HepG2 (cell line): ENCODE results near the gene CFAP73. TPM values are rescaled to one million over a fixed set of nuclear protein-coding genes. Genes with fewer than 3 reads are reported as not detected.
A peak's percentile ranks its signal among the peaks of the same experiment; 100 is the strongest.

Experiments used
- AGO2 ChIP-seq: fragments of 200-400 bp; formaldehyde crosslinking; optimal IDR thresholded peaks from 2 replicates; pipeline ENCODE3; 2017; ENCODE audit warnings: mild to moderate bottlenecking, low read depth, low read length, moderate library complexity
- CAMTA2 ChIP-seq: sonication (generic); formaldehyde crosslinking; IDR thresholded peaks from 2 replicates; pipeline ENCODE4 v1.4.0; 2020; ENCODE audit warnings: mild to moderate bottlenecking, missing genetic modification reagents, borderline replicate concordance
- CERS6 ChIP-seq: sonication (generic); formaldehyde crosslinking; IDR thresholded peaks from 2 replicates; pipeline ENCODE4 v1.5.0; 2020; ENCODE audit warnings: missing genetic modification reagents
- ESRRA ChIP-seq: sonication (generic); formaldehyde crosslinking; IDR thresholded peaks from 2 replicates; pipeline ENCODE4 v1.5.1; 2020; ENCODE audit warnings: mild to moderate bottlenecking, low read depth, missing genetic modification reagents
- FOXC1 ChIP-seq: sonication (generic); formaldehyde crosslinking; IDR thresholded peaks from 2 replicates; pipeline ENCODE4 v1.8.0; 2022; ENCODE audit warnings: mild to moderate bottlenecking, missing genetic modification reagents, borderline replicate concordance
- FOXP1 ChIP-seq, 2 experiments: fragments of 450-650 bp in 1 of 2; IDR thresholded peaks; 2 replicates each; pipeline ENCODE4 v1.6.1; 2017 to 2018; ENCODE audit warnings: antibody characterized with exemption in 1 of 2
- HES4 ChIP-seq: sonication (generic); formaldehyde crosslinking; IDR thresholded peaks from 2 replicates; pipeline ENCODE4 v1.9.0; 2021; ENCODE audit warnings: mild to moderate bottlenecking, missing genetic modification reagents, borderline replicate concordance
- MEF2D ChIP-seq: sonication (generic); formaldehyde crosslinking; IDR thresholded peaks from 2 replicates; pipeline ENCODE4 v1.5.1; 2020; ENCODE audit warnings: mild to moderate bottlenecking, missing genetic modification reagents
- NR2F2 ChIP-seq: IDR thresholded peaks from 2 replicates; pipeline ENCODE4 v1.6.1; 2012; ENCODE audit warnings: low read depth, inconsistent platforms, borderline replicate concordance
- PHF8 ChIP-seq: sonication (generic); formaldehyde crosslinking; IDR thresholded peaks from 2 replicates; pipeline ENCODE4 v1.5.0; 2020; ENCODE audit warnings: missing genetic modification reagents
- PRPF4 ChIP-seq: fragments of 200-400 bp; formaldehyde crosslinking; IDR thresholded peaks from 2 replicates; pipeline ENCODE4 v1.6.1; 2016; ENCODE audit warnings: low read length, low read depth; ENCODE audit not compliant: poor library complexity, severe bottlenecking
- SAFB2 ChIP-seq: sonication (generic); formaldehyde crosslinking; IDR thresholded peaks from 2 replicates; pipeline ENCODE4 v1.5.1; 2020; ENCODE audit warnings: missing genetic modification reagents, low read depth, mild to moderate bottlenecking, borderline replicate concordance
- TFE3 ChIP-seq: IDR thresholded peaks from 2 replicates; pipeline ENCODE4 v1.6.1; 2016
- TGIF2 ChIP-seq: IDR thresholded peaks from 2 replicates; pipeline ENCODE4 v1.6.1; 2016; ENCODE audit warnings: control low read depth, missing compliant biosample characterization
- ZBTB8A ChIP-seq: sonication (generic); formaldehyde crosslinking; IDR thresholded peaks from 2 replicates; pipeline ENCODE4 v1.4.0; 2020; ENCODE audit warnings: mild to moderate bottlenecking, low read depth, missing genetic modification reagents, borderline replicate concordance
- ZFX ChIP-seq: sonication (generic); formaldehyde crosslinking; IDR thresholded peaks from 2 replicates; pipeline ENCODE4 v1.4.0; 2020; ENCODE audit warnings: mild to moderate bottlenecking, low read depth, missing genetic modification reagents, moderate library complexity
- ZNF260 ChIP-seq: sonication (generic); formaldehyde crosslinking; IDR thresholded peaks from 2 replicates; pipeline ENCODE4 v1.4.0; 2020; ENCODE audit warnings: missing genetic modification reagents, low read depth, mild to moderate bottlenecking, borderline replicate concordance
- ZNF451 ChIP-seq: sonication (generic); formaldehyde crosslinking; IDR thresholded peaks from 2 replicates; pipeline ENCODE4 v1.5.0; 2020; ENCODE audit warnings: mild to moderate bottlenecking, missing genetic modification reagents
- ZNF512B ChIP-seq: sonication (generic); formaldehyde crosslinking; IDR thresholded peaks from 2 replicates; pipeline ENCODE4 v1.5.1; 2020; ENCODE audit warnings: missing genetic modification reagents, mild to moderate bottlenecking, borderline replicate concordance
- ZNF530 ChIP-seq: sonication (generic); formaldehyde crosslinking; IDR thresholded peaks from 2 replicates; pipeline ENCODE4 v1.5.0; 2020; ENCODE audit warnings: low read depth, mild to moderate bottlenecking, missing genetic modification reagents
- ZNF607 ChIP-seq: sonication (generic); formaldehyde crosslinking; IDR thresholded peaks from 2 replicates; pipeline ENCODE4 v1.5.1; 2020; ENCODE audit warnings: missing genetic modification reagents, mild to moderate bottlenecking, borderline replicate concordance
- ZNF768 ChIP-seq: sonication (generic); formaldehyde crosslinking; IDR thresholded peaks from 2 replicates; pipeline ENCODE4 v1.4.0; 2020; ENCODE audit warnings: missing genetic modification reagents
- polyA plus RNA-seq, 8 experiments: library from polyadenylated mRNA; depleted of rRNA in 3 of 8; stranded (reverse) in 7 of 8; unstranded in 1 of 8; fragments of >200 nt; fragmentation: Illumina TruSeq in 4 of 8; extraction: Trizol in 4 of 8; gene quantifications; 2 replicates each; pipeline versions ENCODE4 v1.2.1 to v1.2.3, GENCODE V29; 2011 to 2016; ENCODE audit warnings: low read depth in 4 of 8, missing spikeins in 1 of 8, mixed read lengths in 1 of 8; ENCODE audit not compliant: insufficient read depth in 1 of 8
- total RNA-seq, 5 experiments: library from RNA; depleted of rRNA; stranded (reverse); fragments of >200 nt; fragmentation: Illumina TruSeq; extraction: Trizol; gene quantifications; 2 replicates each; pipeline ENCODE4 v1.2.3, GENCODE V29; 2016; ENCODE audit warnings: low read depth in 1 of 5
- TF ChIP-seq, protein P1 (sequence below): sonication (generic); formaldehyde crosslinking; conservative IDR thresholded peaks from 2 replicates; pipeline ENCODE4 v1.4.0; 2020; ENCODE audit warnings: missing genetic modification reagents

Gene CFAP73
- total and polyA plus RNA-seq, 2 of the 13 experiments (the other 11 are each of a cell fraction or from before 2014, with no cell fraction given): not detected

DNA sequence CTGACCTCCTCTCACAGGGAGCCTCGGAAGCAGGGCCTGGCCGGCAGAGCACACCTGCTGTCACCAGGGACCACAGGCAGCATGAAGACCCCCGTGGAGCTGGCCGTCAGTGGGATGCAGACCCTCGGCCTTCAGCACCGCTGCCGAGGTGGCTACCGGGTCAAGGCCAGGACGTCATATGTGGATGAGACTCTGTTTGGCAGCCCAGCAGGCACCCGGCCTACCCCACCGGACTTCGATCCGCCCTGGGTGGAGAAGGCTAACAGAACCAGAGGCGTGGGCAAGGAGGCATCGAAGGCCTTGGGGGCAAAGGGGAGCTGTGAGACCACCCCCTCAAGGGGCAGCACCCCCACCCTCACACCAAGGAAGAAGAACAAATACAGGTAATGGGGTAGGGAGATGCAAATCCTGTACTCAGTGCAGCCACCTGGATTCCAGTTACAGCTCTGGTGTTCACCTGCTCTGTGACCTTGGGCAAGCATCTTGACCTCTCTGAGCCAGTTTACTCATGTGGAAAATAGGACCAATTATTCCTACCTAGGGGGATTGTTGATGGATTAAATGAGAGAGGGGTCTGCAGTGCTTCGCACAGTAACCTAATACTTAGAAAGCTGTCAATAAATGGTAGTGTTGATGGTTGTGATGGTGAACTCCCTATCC is 37.3 kb downstream of the CFAP73 start (continued):
- TF ChIP-seq ZBTB8A (CRISPR knock-in tag) (no peak), ZNF768 (CRISPR knock-in tag) (peak; percentile 95), FOXP1 (IDR thresholded peaks at IDR 0.05) (no peak), FOXP1 (CRISPR knock-in tag; IDR thresholded peaks at IDR 0.05) (no peak), TFE3 (CRISPR knock-in tag) (0 out of 2 replicates have a peak, but pooled peaks have one; percentile 21), ZNF260 (CRISPR knock-in tag) (no peak), SAFB2 (CRISPR knock-in tag) (no peak), ZNF607 (no peak), CERS6 (CRISPR knock-in tag) (no peak), PRPF4 (no peak), PHF8 (CRISPR knock-in tag) (peak; percentile 34), HES4 (no peak), ZFX (CRISPR knock-in tag) (peak; percentile 47), AGO2 (peak; percentile 24), ESRRA (CRISPR knock-in tag) (peak; percentile 44; the same call in 1 of the 2 replicates), ZNF530 (CRISPR knock-in tag) (no peak), MEF2D (CRISPR knock-in tag) (0 out of 2 replicates have a peak, but pooled peaks have one; percentile 24), CAMTA2 (CRISPR knock-in tag) (no peak), ZNF512B (no peak), NR2F2 (0 out of 2 replicates have a peak, but pooled peaks have one; percentile 27), ZNF451 (CRISPR knock-in tag) (no peak), TGIF2 (CRISPR knock-in tag) (no peak), FOXC1 (no peak)
- TF ChIP-seq, protein P1, sequence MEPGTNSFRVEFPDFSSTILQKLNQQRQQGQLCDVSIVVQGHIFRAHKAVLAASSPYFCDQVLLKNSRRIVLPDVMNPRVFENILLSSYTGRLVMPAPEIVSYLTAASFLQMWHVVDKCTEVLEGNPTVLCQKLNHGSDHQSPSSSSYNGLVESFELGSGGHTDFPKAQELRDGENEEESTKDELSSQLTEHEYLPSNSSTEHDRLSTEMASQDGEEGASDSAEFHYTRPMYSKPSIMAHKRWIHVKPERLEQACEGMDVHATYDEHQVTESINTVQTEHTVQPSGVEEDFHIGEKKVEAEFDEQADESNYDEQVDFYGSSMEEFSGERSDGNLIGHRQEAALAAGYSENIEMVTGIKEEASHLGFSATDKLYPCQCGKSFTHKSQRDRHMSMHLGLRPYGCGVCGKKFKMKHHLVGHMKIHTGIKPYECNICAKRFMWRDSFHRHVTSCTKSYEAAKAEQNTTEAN: no peak
- TF ChIP-seq, all 625 proteins: peak for 46
